B cell (primary cell): Measurements from ENCODE around the gene SPAG6. TPM values are rescaled to one million over a fixed set of nuclear protein-coding genes. Genes with fewer than 3 reads are reported as not detected.

Experiments
- ATAC-seq: fragments of 200-7000 bp; cut with Tn5 transposase; one replicate; pipeline ENCODE4 v1.10.0; 2021; ENCODE audit warnings: low read depth, mild to moderate bottlenecking, moderate number of reproducible peaks, moderate library complexity
- CTCF ChIA-PET: fragments of 350-600 bp; sonication (Branson Sonifier 250); formaldehyde crosslinking; loops from one replicate; lab custom pipeline; 2021; ENCODE audit warnings: antibody characterized with exemption, inconsistent platforms; lab: Charles Lee
- POLR2A ChIA-PET: fragments of 350-600 bp; sonication (Branson Sonifier 250); formaldehyde crosslinking; loops from one replicate; lab custom pipeline; 2021; ENCODE audit warnings: antibody characterized with exemption; lab: Charles Lee
- DNase-seq: peaks from one replicate; pipeline ENCODE4 v3.0.0; 2013
- H2AFZ ChIP-seq: 2 replicates; pipeline ENCODE4 v1.6.1; 2012; ENCODE audit warnings: mild to moderate bottlenecking, low read depth, low read length; ENCODE audit not compliant: insufficient read depth, poor library complexity, severe bottlenecking
- H3K27ac ChIP-seq, 2 donors: 1 replicate in 1 of 2; 2 replicates in 1 of 2; pipeline ENCODE4 v1.5.1; 2012 to 2013; ENCODE audit warnings: low read length in 2 of 2, mild to moderate bottlenecking in 2 of 2, moderate library complexity in 1 of 2
- H3K27me3 ChIP-seq, 4 experiments: fragments of 200-600 bp in 1 of 4; sonication (generic) in 1 of 4; replicated peaks in 1 of 4; 1 replicate in 2 of 4; 2 replicates in 2 of 4; pipeline versions ENCODE4 v1.6.1 to v1.7.0; 2013 to 2016; ENCODE audit warnings: low read length in 3 of 4, mild to moderate bottlenecking in 2 of 4, mixed read lengths in 1 of 4, moderate library complexity in 1 of 4; ENCODE audit not compliant: insufficient read depth in 4 of 4, control insufficient read depth in 3 of 4; ENCODE audit errors: control extremely low read depth in 1 of 4
- H3K36me3 ChIP-seq, 2 experiments: replicated peaks in 1 of 2; 1 replicate in 1 of 2; 2 replicates in 1 of 2; pipeline versions ENCODE4 v1.6.1 to v1.7.1; 2013; ENCODE audit warnings: low read length in 1 of 2; ENCODE audit not compliant: insufficient read depth in 2 of 2, control insufficient read depth in 1 of 2; ENCODE audit errors: control extremely low read depth in 1 of 2, extremely low read depth in 1 of 2
- H3K4me1 ChIP-seq, 2 donors: fragments of 200-600 bp in 1 of 2; sonication (generic) in 1 of 2; 1 replicate in 1 of 2; 2 replicates in 1 of 2; pipeline versions ENCODE4 v1.5.1 to v1.6.1; 2013 to 2017; ENCODE audit warnings: low read length in 2 of 2; ENCODE audit not compliant: control insufficient read depth in 2 of 2, insufficient read depth in 2 of 2
- H3K4me2 ChIP-seq: replicated peaks from 2 replicates; pipeline ENCODE3; 2012; ENCODE audit warnings: mild to moderate bottlenecking, low read depth, low read length; ENCODE audit not compliant: poor library complexity, severe bottlenecking
- H3K4me3 ChIP-seq, 5 experiments: fragments of 200-600 bp in 1 of 5; sonication (generic) in 1 of 5; 1 replicate in 3 of 5; 2 replicates in 2 of 5; pipeline versions ENCODE4 v1.5.1 to v1.7.0; 2011 to 2016; ENCODE audit warnings: low read length in 4 of 5, mild to moderate bottlenecking in 4 of 5, low read depth in 2 of 5, control low read depth in 1 of 5, moderate library complexity in 1 of 5; ENCODE audit not compliant: insufficient read depth in 1 of 5; ENCODE audit errors: control extremely low read depth in 1 of 5, extremely low read depth in 1 of 5
- H3K79me2 ChIP-seq: fragments of 200-600 bp; sonication (generic); one replicate; pipeline ENCODE4 v1.6.0; 2016; ENCODE audit warnings: low read length; ENCODE audit not compliant: control insufficient read depth, insufficient read depth
- H3K9ac ChIP-seq: fragments of 200-600 bp; sonication (generic); 2 replicates; pipeline ENCODE4 v1.6.1; 2017; ENCODE audit warnings: mild to moderate bottlenecking, low read length, moderate library complexity
- H3K9me3 ChIP-seq, 3 donors: one replicate each; pipeline versions ENCODE4 v1.6.1 to v1.7.1; 2013; ENCODE audit warnings: low read length in 2 of 3; ENCODE audit not compliant: control insufficient read depth in 2 of 3, insufficient read depth in 1 of 3; ENCODE audit errors: control extremely low read depth in 1 of 3
- H4K20me1 ChIP-seq: 2 replicates; pipeline ENCODE4 v1.6.0; 2012; ENCODE audit warnings: mild to moderate bottlenecking, low read length; ENCODE audit not compliant: insufficient read depth, control insufficient read depth, poor library complexity, severe bottlenecking
- H3K27ac Mint-ChIP-seq: one replicate; pipeline ENCODE4 v1.8.0; 2021; ENCODE audit warnings: mixed read lengths
- H3K27me3 Mint-ChIP-seq: one replicate; pipeline ENCODE4 v1.8.0; 2021; ENCODE audit warnings: mixed read lengths
- H3K4me1 Mint-ChIP-seq: one replicate; pipeline ENCODE4 v1.8.0; 2021; ENCODE audit warnings: mixed read lengths
- H3K4me3 Mint-ChIP-seq: one replicate; pipeline ENCODE4 v1.8.0; 2021; ENCODE audit warnings: mixed read lengths
- H3K9me3 Mint-ChIP-seq: one replicate; pipeline ENCODE4 v1.8.0; 2022; ENCODE audit warnings: mixed read lengths; ENCODE audit not compliant: insufficient read depth
- EZH2 ChIP-seq: IDR thresholded peaks from 2 replicates; pipeline ENCODE4 v1.6.1; 2012; ENCODE audit warnings: borderline replicate concordance, low read depth, mild to moderate bottlenecking, moderate library complexity, low read length; ENCODE audit not compliant: insufficient read depth, poor library complexity, severe bottlenecking
- WGBS: methylation state at CpG from one replicate; pipeline ENCODE4 v1.1.5; 2013; ENCODE audit warnings: missing lambda C conversion rate; ENCODE audit not compliant: insufficient coverage; 5-methylcytosine and 5-hydroxymethylcytosine counted together
- intact Hi-C: fragments of 100-400 bp; cut with micrococcal nuclease; formaldehyde crosslinking; loops from one replicate; pipeline ENCODE4 v1.10.0; 2022
- polyA plus RNA-seq: library from polyadenylated mRNA; depleted of rRNA; stranded (reverse); fragments of >200 nt; gene quantifications from 2 replicates; pipeline ENCODE4 v1.2.3, GENCODE V29; 2012
- total RNA-seq, 2 donors: library from RNA; stranded (reverse); fragments of 120-200 nt in 1 of 2; gene quantifications; 1 replicate in 1 of 2; 2 replicates in 1 of 2; pipeline versions ENCODE4 v1.2.3 to v1.2.4, GENCODE V29; 2013 to 2022
- TF ChIP-seq, protein P1 (sequence below): fragments of 200-600 bp; IDR thresholded peaks from one replicate; pipeline ENCODE4 v1.8.0; 2022; ENCODE audit warnings: antibody characterized with exemption, mild to moderate bottlenecking

The SPAG6 gene
- total and polyA plus RNA-seq, 2 donors (not counting 1 experiment from before 2014, with no cell fraction given): not detected

DNA sequence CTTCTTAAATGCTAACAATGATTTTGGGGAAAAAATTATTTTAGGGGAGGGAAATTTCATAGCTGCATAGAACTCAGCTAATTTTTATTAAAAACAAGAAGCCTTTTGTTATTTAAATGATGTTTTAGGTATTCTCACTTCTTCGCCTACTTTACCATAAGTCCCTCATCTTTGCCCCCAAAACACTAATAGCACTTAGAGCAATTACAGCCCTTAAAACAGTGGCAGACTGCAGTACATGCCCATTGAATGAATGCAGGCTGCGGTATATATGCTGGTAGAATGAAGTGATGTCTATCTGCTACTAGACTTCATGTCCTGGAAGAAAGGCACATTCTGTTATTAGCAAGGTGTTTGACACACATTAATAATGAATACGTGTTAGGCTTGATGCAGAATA lies 2.9 kb upstream of the SPAG6 start:
- Histone ChIP-seq H3K79me2 (no peaks in the 10 kb centered on the region), H3K4me3 (no peak overlapping the region), H3K36me3 (no peaks in the 10 kb centered on the region), H3K4me1 (peaks cover 24 to 57% of the 10 kb centered on the region in 2 donors), H4K20me1 (no peaks in the 10 kb centered on the region), H3K4me2 (no peak overlapping the region), H3K9ac (no peak overlapping the region), H3K27me3 (peaks cover 19 to 86% (median 73%) of the 10 kb centered on the region in 4 experiments), H3K9me3 (peaks cover 9 to 15% (median 14%) of the 10 kb centered on the region in 3 donors), H2AFZ (no peak overlapping the region), H3K27ac (no peak overlapping the region)
- ChIA-PET POLR2A (interaction anchor here (1.0 kb wide), 1 partner anchor 37 kb away, joined by 3 read pairs; no protein-coding TSS in a partner anchor), CTCF (interaction anchor here (1.4 to 1.5 kb wide), 2 partner anchors 339 to 349 kb away, joined by 3 read pairs; partner anchors contain the start of gene DNAJC1)
- H3K9me3 Mint-ChIP-seq: peaks cover 2% of the 10 kb centered on the region
- peaks cover 25% of the 10 kb centered on the region for H3K4me1 Mint-ChIP-seq
- no peak for TF ChIP-seq EZH2
- TF ChIP-seq, protein P1, sequence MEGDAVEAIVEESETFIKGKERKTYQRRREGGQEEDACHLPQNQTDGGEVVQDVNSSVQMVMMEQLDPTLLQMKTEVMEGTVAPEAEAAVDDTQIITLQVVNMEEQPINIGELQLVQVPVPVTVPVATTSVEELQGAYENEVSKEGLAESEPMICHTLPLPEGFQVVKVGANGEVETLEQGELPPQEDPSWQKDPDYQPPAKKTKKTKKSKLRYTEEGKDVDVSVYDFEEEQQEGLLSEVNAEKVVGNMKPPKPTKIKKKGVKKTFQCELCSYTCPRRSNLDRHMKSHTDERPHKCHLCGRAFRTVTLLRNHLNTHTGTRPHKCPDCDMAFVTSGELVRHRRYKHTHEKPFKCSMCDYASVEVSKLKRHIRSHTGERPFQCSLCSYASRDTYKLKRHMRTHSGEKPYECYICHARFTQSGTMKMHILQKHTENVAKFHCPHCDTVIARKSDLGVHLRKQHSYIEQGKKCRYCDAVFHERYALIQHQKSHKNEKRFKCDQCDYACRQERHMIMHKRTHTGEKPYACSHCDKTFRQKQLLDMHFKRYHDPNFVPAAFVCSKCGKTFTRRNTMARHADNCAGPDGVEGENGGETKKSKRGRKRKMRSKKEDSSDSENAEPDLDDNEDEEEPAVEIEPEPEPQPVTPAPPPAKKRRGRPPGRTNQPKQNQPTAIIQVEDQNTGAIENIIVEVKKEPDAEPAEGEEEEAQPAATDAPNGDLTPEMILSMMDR: no peak
- peak overlapping the region; percentile 56 for H3K27ac Mint-ChIP-seq
- WGBS: no CpG with 5 or more reads among the region's 3 CpGs
- intact Hi-C loops: loop anchor here (2.0 kb wide), 1 partner anchor 94 kb away; no protein-coding TSS in a partner anchor
- H3K27me3 Mint-ChIP-seq: peaks cover 67% of the 10 kb centered on the region
- ATAC-seq (no peak), DNase-seq (peak; percentile 53)
- peak overlapping the region; percentile 49 for H3K4me3 Mint-ChIP-seq

- Histone ChIP-seq H3K27me3 (peaks cover 15 to 76% (median 62%) of the 10 kb centered on the region in 4 experiments), H3K9me3 (peaks cover 8 to 14% (median 13%) of the 10 kb centered on the region in 3 donors), H3K4me3 (no peak overlapping the region), H3K27ac (no peak overlapping the region), H3K36me3 (no peaks in the 10 kb centered on the region), H3K4me1 (peaks cover 24 to 47% of the 10 kb centered on the region in 2 donors), H3K9ac (no peak overlapping the region), H4K20me1 (no peaks in the 10 kb centered on the region), H2AFZ (no peak overlapping the region), H3K79me2 (no peaks in the 10 kb centered on the region), H3K4me2 (no peak overlapping the region)
- peaks cover 2% of the 10 kb centered on the region for H3K9me3 Mint-ChIP-seq
- WGBS: no CpG with 5 or more reads among the region's 3 CpGs
- intact Hi-C loops: loop anchor here (2.0 kb wide), 2 partner anchors 93 to 131 kb away; no protein-coding TSS in a partner anchor
- H3K4me1 Mint-ChIP-seq: peaks cover 25% of the 10 kb centered on the region
- ATAC-seq: no peak
- H3K4me3 Mint-ChIP-seq: no peak overlapping the region
- DNase-seq: no peak
- CTCF ChIA-PET: interaction anchor here (0.8 to 1.9 kb wide), 6 partner anchors 22 to 846 kb away, joined by 3 to 6 read pairs (median 4); partner anchors contain the start of genes BMI1 and DNAJC1
- H3K27ac Mint-ChIP-seq: no peak overlapping the region
- H3K27me3 Mint-ChIP-seq: peaks cover 57% of the 10 kb centered on the region
- no peak for TF ChIP-seq EZH2
- TF ChIP-seq, protein P1: no peak
- POLR2A ChIA-PET: interaction anchor here (0.7 to 1.8 kb wide), 4 partner anchors 11 to 341 kb away, joined by 3 to 6 read pairs (median 4); partner anchors contain the start of genes COMMD3 and DNAJC1
Observed at GRCh38 chr10:22343731-22344130, 1.6 kb upstream of the SPAG6 start.
